SK-N-MC (cell line): ENCODE data around the gene NRTN.

Experiments
- EZH2 ChIP-seq: fragments of 200-600 bp; sonication (generic); IDR thresholded peaks from one replicate; pipeline ENCODE4 v1.6.1; 2017; ENCODE audit warnings: antibody characterized with exemption
- POLR2AphosphoS5 ChIP-seq: IDR thresholded peaks from 2 replicates; pipeline ENCODE4 v1.6.1; 2012; ENCODE audit warnings: mild to moderate bottlenecking, low read depth, low read length, borderline replicate concordance

DNA sequence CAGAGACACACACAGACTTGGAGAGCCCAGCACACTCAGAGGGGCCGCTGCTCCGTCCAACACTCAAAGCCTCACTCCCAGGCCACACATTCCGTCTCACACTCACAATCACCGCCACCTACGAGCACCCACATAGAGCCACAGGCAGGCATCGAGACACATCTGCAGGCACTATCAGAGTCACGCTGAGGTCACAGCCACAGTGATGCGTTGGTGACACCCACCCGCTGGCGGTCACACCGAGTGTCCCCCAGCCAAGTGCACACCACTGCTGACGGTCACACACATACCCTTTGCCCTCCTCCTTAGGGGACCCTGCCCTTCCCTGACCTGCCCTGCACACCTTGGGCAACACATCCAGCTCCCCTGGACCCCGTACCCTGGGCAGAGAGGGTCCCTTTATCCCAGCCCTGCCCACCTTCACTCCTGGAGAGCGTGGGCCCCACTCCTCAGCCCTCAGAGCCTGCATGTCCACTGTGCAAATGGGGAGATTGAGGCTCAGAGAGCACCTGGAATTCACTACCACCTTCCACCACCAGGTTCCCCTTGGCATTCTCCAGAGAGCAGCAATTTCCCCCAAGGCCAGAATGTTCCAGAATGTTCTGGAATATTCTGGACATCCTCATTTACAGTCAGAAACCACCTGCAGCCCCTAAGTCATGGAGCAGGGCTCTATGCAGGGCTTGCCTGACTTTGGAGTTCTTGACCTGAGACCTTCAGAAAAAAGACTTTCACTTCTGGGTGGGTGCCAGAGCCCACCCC, 60.0 kb downstream of the NRTN start:
- no peak for TF ChIP-seq EZH2
- TF ChIP-seq POLR2AphosphoS5: no peak
